K562 (cell line): ENCODE results near the gene TKTL1. TPM values are rescaled to one million over a fixed set of nuclear protein-coding genes. Genes with fewer than 3 reads are reported as not detected.

Source experiments
- CCNT2 ChIP-seq: IDR thresholded peaks from 2 replicates; pipeline ENCODE4 v1.6.1; 2011; ENCODE audit warnings: borderline replicate concordance, low read depth, mild to moderate bottlenecking, moderate library complexity, mixed read lengths, low read length; ENCODE audit not compliant: insufficient read length; ENCODE audit errors: extremely low read depth
- CHD2 ChIP-seq: IDR thresholded peaks from 2 replicates; pipeline ENCODE4 v1.6.1; 2011; ENCODE audit warnings: low read depth, low read length
- CHD7 ChIP-seq: fragments of 200-600 bp; sonication (generic); IDR thresholded peaks from one replicate; pipeline ENCODE4 v1.6.1; 2012; ENCODE audit warnings: mild to moderate bottlenecking, low read depth, low read length, inconsistent platforms
- HDGF ChIP-seq: fragments of 450-650 bp; IDR thresholded peaks from 2 replicates; pipeline ENCODE4 v1.6.1; 2016
- HIVEP1 ChIP-seq: fragments of 250-450 bp; sonication (Bioruptor Pico); IDR thresholded peaks from 2 replicates; pipeline ENCODE4 v1.4.0; 2020; ENCODE audit warnings: mild to moderate bottlenecking
- HSF4 ChIP-seq: fragments of 250-450 bp; sonication (Bioruptor Pico); IDR thresholded peaks from 2 replicates; pipeline ENCODE4 v2.1.2; 2022; ENCODE audit warnings: mild to moderate bottlenecking, moderate library complexity, borderline replicate concordance
- KLF1 ChIP-seq: fragments of 450-650 bp; IDR thresholded peaks from 2 replicates; pipeline ENCODE4 v1.6.1; 2016; ENCODE audit warnings: missing genetic modification characterization, missing compliant biosample characterization
- NFE2 ChIP-seq: IDR thresholded peaks from 2 replicates; pipeline ENCODE4 v1.6.1; 2014; ENCODE audit warnings: antibody characterized with exemption, low read depth
- PATZ1 ChIP-seq: fragments of 250-450 bp; sonication (Bioruptor Pico); IDR thresholded peaks from 2 replicates; pipeline ENCODE4 v1.5.0; 2020; ENCODE audit warnings: mild to moderate bottlenecking, borderline replicate concordance
- SIN3B ChIP-seq: fragments of 450-650 bp; IDR thresholded peaks from 2 replicates; pipeline ENCODE4 v1.6.1; 2017; ENCODE audit warnings: low read depth, mild to moderate bottlenecking, moderate library complexity
- TSC22D4 ChIP-seq: fragments of 450-650 bp; IDR thresholded peaks from 2 replicates; pipeline ENCODE4 v1.6.1; 2016; ENCODE audit warnings: missing genetic modification characterization, missing biosample characterization, control low read depth
- polyA plus RNA-seq, 8 experiments: library from polyadenylated mRNA; depleted of rRNA in 4 of 8; stranded (reverse) in 5 of 8; unstranded in 3 of 8; fragments of >200 nt; fragmentation: Nextera tagmentation in 2 of 8; fragmentation: Illumina TruSeq in 1 of 8; extraction: Ambion mirVana in 2 of 8; extraction: Trizol in 1 of 8; gene quantifications; 2 replicates each; pipeline versions ENCODE4 v1.2.1 to v1.2.3, GENCODE V29; 2011 to 2014; ENCODE audit warnings: inconsistent platforms in 1 of 8, missing spikeins in 1 of 8
- total RNA-seq, 7 experiments: library from RNA; depleted of rRNA in 6 of 7; stranded (reverse); fragments of >200 nt in 6 of 7; fragmentation: Illumina TruSeq in 2 of 7; extraction: Trizol in 2 of 7; gene quantifications; 2 replicates each; pipeline versions ENCODE4 v1.2.1 to v1.2.3, GENCODE V29; 2011 to 2021; ENCODE audit warnings: low replicate concordance in 1 of 7

TKTL1 gene
- total and polyA plus RNA-seq, 9 of the 15 experiments (the other 6 are each of a cell fraction or from before 2014, with no cell fraction given): 0.18 to 0.71 (median 0.38) TPM

GRCh38 chrX:154371017-154371788 lies 75.6 kb downstream of the TKTL1 start (continued):
- TF ChIP-seq TSC22D4 (no peak), HIVEP1 (no peak), CHD7 (no peak), HDGF (no peak), CHD2 (no peak), KLF1 (tag) (no peak), CCNT2 (peak; percentile 66), SIN3B (no peak), HSF4 (CRISPR knock-in tag) (no peak), PATZ1 (CRISPR knock-in tag) (no peak), NFE2 (no peak)
